ENCODE data around the gene PLS3.

GRCh38 chrX:115576676-115577075, 15.7 kb downstream of the PLS3 start:
- TF ChIP-seq POLR2A (IDR thresholded peaks at IDR 0.05; ENCODE audit: low read length) (no peak), GATA1 (IDR thresholded peaks at IDR 0.05; ENCODE audit: low read depth, low read length) (no peak)

Data from erythroblast (primary cell).